ENCODE measurements around the gene DGKA.

The DGKA gene

DNA sequence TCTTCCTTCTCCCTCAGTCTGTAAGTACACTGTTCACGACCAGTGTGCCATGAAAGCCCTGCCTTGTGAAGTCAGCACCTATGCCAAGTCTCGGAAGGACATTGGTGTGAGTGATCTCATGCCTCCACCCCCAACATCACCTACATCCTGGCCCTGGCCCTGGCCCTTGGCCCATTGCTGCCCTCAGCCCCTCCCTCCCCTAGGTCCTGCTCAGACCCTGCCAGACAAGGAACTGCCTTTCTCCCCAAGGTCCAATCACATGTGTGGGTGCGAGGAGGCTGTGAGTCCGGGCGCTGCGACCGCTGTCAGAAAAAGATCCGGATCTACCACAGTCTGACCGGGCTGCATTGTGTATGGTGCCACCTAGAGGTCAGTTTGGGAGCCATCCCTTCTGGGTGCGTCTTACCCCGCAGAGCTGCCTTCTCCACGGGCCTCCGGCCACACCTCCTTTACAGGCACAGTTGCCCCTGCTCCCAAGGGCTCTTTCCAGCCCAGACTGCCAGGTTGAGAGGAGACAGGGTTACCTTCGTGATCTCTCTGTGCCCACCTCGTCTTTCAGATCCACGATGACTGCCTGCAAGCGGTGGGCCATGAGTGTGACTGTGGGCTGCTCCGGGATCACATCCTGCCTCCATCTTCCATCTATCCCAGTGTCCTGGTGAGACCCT lies 9.2 kb downstream of the DGKA start:
- TF ChIP-seq, protein P1, sequence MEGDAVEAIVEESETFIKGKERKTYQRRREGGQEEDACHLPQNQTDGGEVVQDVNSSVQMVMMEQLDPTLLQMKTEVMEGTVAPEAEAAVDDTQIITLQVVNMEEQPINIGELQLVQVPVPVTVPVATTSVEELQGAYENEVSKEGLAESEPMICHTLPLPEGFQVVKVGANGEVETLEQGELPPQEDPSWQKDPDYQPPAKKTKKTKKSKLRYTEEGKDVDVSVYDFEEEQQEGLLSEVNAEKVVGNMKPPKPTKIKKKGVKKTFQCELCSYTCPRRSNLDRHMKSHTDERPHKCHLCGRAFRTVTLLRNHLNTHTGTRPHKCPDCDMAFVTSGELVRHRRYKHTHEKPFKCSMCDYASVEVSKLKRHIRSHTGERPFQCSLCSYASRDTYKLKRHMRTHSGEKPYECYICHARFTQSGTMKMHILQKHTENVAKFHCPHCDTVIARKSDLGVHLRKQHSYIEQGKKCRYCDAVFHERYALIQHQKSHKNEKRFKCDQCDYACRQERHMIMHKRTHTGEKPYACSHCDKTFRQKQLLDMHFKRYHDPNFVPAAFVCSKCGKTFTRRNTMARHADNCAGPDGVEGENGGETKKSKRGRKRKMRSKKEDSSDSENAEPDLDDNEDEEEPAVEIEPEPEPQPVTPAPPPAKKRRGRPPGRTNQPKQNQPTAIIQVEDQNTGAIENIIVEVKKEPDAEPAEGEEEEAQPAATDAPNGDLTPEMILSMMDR (conservative IDR thresholded peaks at IDR 0.05), result peak; percentile 99
- H3K27ac ChIP-seq, result peak overlapping the region; percentile 55

DNA sequence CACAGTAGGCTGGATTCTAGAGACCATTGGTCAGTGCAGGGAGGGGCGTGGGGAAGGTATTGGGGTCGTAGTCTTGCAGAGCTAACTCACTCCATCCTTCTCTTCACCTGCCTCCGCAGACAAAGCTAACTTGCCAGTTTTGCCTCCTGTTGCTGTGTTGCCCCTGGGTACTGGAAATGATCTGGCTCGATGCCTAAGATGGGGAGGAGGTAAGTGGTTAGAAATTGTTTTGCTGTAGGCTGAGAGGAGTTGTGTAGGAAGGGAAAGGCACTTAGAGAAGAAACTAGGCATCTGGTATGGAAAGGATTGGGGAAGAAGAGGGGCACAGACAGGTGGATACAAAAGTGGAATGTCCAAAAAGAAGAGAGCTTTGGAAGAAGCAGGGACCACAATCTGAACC lies 11.1 kb downstream of the DGKA start:
- no peak overlapping the region for H3K27ac ChIP-seq
- TF ChIP-seq, protein P1 (conservative IDR thresholded peaks at IDR 0.05), result no peak

DNA sequence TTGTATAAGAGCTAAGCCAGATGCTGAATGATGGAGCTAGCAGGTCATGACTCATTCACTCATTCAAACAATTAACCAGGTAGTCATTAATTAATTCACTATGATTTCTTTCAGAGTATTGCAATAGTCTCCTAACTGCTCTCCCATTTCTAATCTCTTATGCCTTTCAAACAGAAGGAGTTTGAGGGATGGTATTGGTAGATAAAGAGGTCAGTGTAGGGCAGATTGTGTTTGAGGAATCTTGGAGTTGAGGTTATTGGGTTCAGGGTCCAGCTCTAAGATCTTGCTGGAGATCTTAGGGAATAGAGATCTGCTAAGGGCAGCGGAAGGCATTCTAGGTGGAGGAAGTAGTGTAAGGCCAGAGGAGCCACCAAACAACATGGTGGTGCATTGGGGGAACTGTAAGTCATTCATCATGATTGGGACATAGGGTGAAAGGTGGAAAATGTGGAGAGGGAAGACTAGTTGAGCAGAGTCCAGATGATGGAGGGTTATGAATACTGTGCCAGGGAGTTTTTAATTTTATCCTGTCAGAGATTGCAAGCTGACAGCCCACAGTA lies 11.7 kb downstream of the DGKA start:
- TF ChIP-seq, protein P1 (conservative IDR thresholded peaks at IDR 0.05), result no peak
- no peak overlapping the region for H3K27ac ChIP-seq

GRCh38 chr12:55946553-55946952 lies 15.6 kb downstream of the DGKA start:
- TF ChIP-seq, protein P1 (conservative IDR thresholded peaks at IDR 0.05), result no peak

DNA sequence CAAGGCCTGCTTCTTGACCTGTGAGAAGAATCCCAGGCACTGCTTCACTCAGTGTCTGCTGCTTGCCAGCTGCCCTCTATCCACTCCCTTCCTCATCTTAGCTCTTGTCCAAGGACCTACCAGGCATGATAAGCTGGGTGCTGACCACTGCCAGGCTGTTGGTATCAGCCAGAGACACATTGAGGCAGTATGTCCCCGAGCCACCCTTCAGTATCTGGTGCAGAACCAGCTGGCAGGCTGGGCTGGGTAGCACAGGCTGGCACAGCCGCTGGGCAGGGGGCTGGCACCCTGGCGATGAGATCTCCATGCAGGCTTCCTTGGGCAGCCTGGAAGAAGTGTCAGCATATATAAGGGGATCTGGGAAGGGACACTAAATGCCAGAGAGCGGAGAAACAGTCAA lies 24.4 kb downstream of the DGKA start:
- no peak overlapping the region for H3K27ac ChIP-seq
- TF ChIP-seq, protein P1 (conservative IDR thresholded peaks at IDR 0.05), result no peak

More at GRCh38 chr12:55946553-55946952, 15.6 kb downstream of the DGKA start:
- no peak overlapping the region for H3K27ac ChIP-seq

DNA sequence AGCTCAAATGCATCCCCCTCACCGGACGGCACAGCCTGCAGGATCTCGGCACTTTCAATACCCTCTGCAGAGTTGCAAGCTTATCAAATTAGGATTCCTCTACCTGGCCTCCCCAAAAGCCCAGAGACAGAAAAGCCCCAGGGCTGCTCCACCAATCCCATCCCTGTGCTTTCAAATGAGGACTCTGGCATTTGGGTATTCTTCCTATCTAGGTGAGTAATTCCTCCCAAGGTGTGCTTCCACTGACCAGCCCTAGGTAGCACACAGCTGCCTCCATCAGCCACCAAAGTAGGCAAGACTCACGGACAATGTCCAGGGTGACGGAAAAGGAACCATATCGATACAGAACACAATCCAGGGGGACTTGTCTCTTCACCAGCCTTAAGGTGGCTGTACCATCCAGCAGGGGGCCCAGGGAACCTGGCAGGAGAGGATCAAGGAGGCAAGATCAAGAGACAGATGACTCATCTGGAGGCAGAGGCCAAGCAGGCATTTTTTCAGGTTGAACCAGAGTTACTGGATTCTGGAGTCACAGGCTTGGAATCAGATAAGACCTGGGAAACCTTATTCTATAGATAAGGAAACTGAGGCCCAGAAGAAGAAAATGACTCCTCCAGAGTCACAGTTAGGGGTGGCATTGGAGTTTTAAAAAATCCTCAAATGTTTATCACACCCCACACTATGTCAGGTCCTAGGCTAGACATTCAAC lies 25.0 kb downstream of the DGKA start:
- H3K27ac ChIP-seq, result no peak overlapping the region
- TF ChIP-seq, protein P1 (conservative IDR thresholded peaks at IDR 0.05), result peak; percentile 29; the same call in 1 of the 2 replicates

- TF ChIP-seq, protein P1 (conservative IDR thresholded peaks at IDR 0.05), result no peak
- no peak overlapping the region for H3K27ac ChIP-seq
Measured at GRCh38 chr12:55957106-55957859, 26.3 kb downstream of the DGKA start.
